Smooth muscle cell (in vitro differentiated cells): ENCODE measurements around the gene EXD3. TPM values are rescaled to one million over a fixed set of nuclear protein-coding genes. Genes with fewer than 3 reads are reported as not detected.
A peak's percentile ranks its signal among the peaks of the same experiment; 100 is the strongest.

Source experiments
- DNase-seq: peaks from one replicate; lab custom pipeline; 2025; ENCODE audit not compliant: unreplicated experiment; lab: John Stamatoyannopoulos, UW
- H2AFZ ChIP-seq: fragments of 200-600 bp; sonication (generic); 2 replicates; pipeline ENCODE4 v1.6.0; 2016; ENCODE audit warnings: antibody characterized with exemption, low read depth, mild to moderate bottlenecking
- H3F3A ChIP-seq: fragments of 200-600 bp; sonication (generic); 2 replicates; pipeline ENCODE4 v1.6.0; 2017; ENCODE audit warnings: antibody characterized with exemption, low read depth
- H3K27ac ChIP-seq: fragments of 200-600 bp; sonication (generic); 2 replicates; pipeline ENCODE4 v1.5.1; 2016; ENCODE audit warnings: low read depth, mild to moderate bottlenecking
- H3K27me3 ChIP-seq: fragments of 200-600 bp; sonication (generic); 2 replicates; pipeline ENCODE4 v1.6.1; 2016; ENCODE audit warnings: low read depth, mild to moderate bottlenecking
- H3K36me3 ChIP-seq: fragments of 200-600 bp; sonication (generic); 2 replicates; pipeline ENCODE4 v1.5.1; 2016; ENCODE audit warnings: low read depth
- H3K4me1 ChIP-seq: fragments of 200-600 bp; sonication (generic); 2 replicates; pipeline ENCODE4 v1.5.1; 2016; ENCODE audit warnings: low read depth
- H3K4me2 ChIP-seq: fragments of 200-600 bp; sonication (generic); 2 replicates; pipeline ENCODE4 v1.6.0; 2016; ENCODE audit warnings: mild to moderate bottlenecking
- H3K4me3 ChIP-seq: fragments of 200-600 bp; sonication (generic); 2 replicates; pipeline ENCODE4 v1.5.1; 2016; ENCODE audit warnings: mild to moderate bottlenecking
- H3K79me2 ChIP-seq: fragments of 200-600 bp; sonication (generic); 2 replicates; pipeline ENCODE4 v1.6.0; 2016; ENCODE audit warnings: low read depth, mild to moderate bottlenecking
- H3K9ac ChIP-seq: fragments of 200-600 bp; sonication (generic); 2 replicates; pipeline ENCODE4 v1.6.0; 2016; ENCODE audit warnings: low read depth
- H3K9me3 ChIP-seq: fragments of 200-600 bp; sonication (generic); replicated peaks from 2 replicates; pipeline ENCODE4 v1.5.1; 2016; ENCODE audit warnings: low read depth
- H4K20me1 ChIP-seq: fragments of 200-600 bp; sonication (generic); 2 replicates; pipeline ENCODE4 v1.6.0; 2016; ENCODE audit warnings: low read depth
- WGBS: methylation state at CpG from one replicate; pipeline ENCODE4 v1.1.7; 2016; ENCODE audit warnings: low lambda C conversion rate; 5-methylcytosine and 5-hydroxymethylcytosine counted together
- polyA plus RNA-seq: library from polyadenylated mRNA; unstranded; fragments of >200 nt; fragmentation: Nextera tagmentation; extraction: Ambion mirVana; gene quantifications from 2 replicates; pipeline ENCODE4 v1.2.1, GENCODE V29; 2016
- total RNA-seq: library from RNA; depleted of rRNA; stranded (reverse); fragments of >200 nt; gene quantifications from 2 replicates; pipeline ENCODE4 v1.2.3, GENCODE V29; 2014
- TF ChIP-seq, protein P1 (sequence below): fragments of 200-600 bp; sonication (generic); IDR thresholded peaks from 2 replicates; pipeline ENCODE4 v1.5.1; 2017; ENCODE audit warnings: borderline replicate concordance, mild to moderate bottlenecking, antibody characterized with exemption; ENCODE audit not compliant: insufficient read depth, poor library complexity, severe bottlenecking

The EXD3 gene
- total and polyA plus RNA-seq, 2 experiments from 2014 or later: 3.1 to 15.7 TPM

DNA sequence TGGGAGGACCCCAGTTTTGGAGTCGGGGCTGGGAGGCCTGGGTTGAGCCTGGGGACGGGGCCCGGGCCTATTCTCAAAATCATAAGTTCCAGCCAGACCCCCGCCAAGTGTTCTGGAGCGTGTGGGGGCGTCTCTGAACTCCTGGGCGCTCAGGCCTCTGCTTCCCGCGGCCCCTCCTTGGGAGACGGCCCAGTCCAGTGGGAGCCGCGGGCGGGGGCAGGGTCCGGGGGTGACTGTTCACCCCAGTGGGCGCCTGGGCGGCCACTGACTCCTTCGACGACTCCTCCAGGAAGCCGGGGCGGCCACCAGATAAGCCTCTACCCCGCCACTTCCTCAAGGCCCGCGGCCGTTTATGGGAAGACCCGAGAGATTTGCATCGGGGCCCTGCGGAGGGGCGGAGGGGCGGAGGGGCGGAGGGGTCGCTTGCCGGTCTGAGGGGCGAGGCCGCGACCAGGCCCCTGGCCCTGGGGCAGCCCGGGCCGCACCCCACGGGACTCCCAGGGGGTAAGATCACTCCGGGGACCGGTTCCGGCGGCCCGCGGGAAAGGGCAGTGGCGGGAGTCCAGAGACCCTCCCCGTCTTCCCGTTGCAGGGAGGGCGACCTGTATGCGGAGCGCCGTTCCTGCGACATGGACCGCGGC, 144.8 kb downstream of the EXD3 start:
- H3K27ac ChIP-seq: no peak overlapping the region
- peaks cover 34% of the 10 kb centered on the region for H4K20me1 ChIP-seq
- H3K36me3 ChIP-seq: no peaks in the 10 kb centered on the region
- H3K9me3 ChIP-seq: no peaks in the 10 kb centered on the region
- no peaks in the 10 kb centered on the region for H3F3A ChIP-seq
- DNase-seq: no peak
- peak overlapping the region; percentile 50 for H3K4me3 ChIP-seq
- H3K4me1 ChIP-seq: peaks cover 15% of the 10 kb centered on the region
- no peaks in the 10 kb centered on the region for H3K79me2 ChIP-seq
- TF ChIP-seq, protein P1, sequence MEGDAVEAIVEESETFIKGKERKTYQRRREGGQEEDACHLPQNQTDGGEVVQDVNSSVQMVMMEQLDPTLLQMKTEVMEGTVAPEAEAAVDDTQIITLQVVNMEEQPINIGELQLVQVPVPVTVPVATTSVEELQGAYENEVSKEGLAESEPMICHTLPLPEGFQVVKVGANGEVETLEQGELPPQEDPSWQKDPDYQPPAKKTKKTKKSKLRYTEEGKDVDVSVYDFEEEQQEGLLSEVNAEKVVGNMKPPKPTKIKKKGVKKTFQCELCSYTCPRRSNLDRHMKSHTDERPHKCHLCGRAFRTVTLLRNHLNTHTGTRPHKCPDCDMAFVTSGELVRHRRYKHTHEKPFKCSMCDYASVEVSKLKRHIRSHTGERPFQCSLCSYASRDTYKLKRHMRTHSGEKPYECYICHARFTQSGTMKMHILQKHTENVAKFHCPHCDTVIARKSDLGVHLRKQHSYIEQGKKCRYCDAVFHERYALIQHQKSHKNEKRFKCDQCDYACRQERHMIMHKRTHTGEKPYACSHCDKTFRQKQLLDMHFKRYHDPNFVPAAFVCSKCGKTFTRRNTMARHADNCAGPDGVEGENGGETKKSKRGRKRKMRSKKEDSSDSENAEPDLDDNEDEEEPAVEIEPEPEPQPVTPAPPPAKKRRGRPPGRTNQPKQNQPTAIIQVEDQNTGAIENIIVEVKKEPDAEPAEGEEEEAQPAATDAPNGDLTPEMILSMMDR: no peak
- H3K9ac ChIP-seq: no peak overlapping the region
- no peak overlapping the region for H2AFZ ChIP-seq
- H3K27me3 ChIP-seq: peaks cover 12% of the 10 kb centered on the region
- whole genome bisulfite sequencing: 57% methylated on average over 34 of the region's 54 CpGs
- H3K4me2 ChIP-seq: peak overlapping the region; percentile 88

DNA sequence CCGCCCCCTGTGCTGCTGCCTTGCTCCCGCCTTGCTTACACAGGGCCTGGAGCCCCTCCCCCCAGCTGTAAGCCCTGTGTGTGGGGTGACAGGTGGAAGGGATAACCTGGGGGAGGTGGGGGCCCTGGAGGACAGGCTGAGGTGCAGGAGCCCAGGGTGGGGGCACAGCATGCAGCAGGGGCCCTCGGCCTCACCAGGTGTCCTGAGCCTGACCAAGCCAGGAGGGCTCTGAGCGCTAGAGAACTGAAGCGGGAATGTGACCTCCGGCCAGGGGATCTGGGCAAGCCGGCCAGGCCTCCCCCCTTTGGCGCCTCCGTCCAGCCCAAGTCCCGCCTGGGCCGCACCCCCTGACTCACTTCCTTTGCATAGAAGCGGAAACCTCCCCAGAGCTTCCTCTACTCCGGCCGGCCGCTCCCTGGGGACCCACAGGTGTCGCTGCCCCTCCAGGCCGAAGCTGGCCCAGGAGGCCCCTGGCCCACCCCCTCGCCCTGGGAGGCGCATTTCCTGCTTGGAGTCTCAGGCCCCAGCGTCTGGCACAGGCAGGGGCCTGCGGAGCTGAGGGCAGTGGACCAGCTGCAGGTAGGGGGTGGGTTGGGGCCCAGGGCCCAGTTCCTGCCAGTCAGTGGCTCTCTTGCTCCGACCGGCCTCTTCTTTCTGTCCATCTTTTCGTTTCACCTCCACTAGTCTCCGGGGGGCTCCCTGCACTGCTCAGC, 145.5 kb downstream of the EXD3 start, which contains the start of gene TOR4A:
TSS of gene TOR4A (plus strand) at position 398 of the 713 bp plus-strand sequence. CDS start 964 bp downstream, outside the sequence.
- Histone ChIP-seq H3K4me2 (peak within 1 kb of the TSS; percentile 88), H3K4me1 (peaks cover 15% of the 10 kb centered on the region), H2AFZ (no peak within 1 kb of the TSS), H4K20me1 (peaks cover 39% of the 10 kb centered on the region), H3K36me3 (no peaks in the 10 kb centered on the region), H3K79me2 (no peaks in the 10 kb centered on the region), H3K9ac (no peak within 1 kb of the TSS), H3K27me3 (peaks cover 12% of the 10 kb centered on the region), H3K27ac (no peak within 1 kb of the TSS), H3F3A (no peaks in the 10 kb centered on the region), H3K9me3 (no peaks in the 10 kb centered on the region), H3K4me3 (peak within 1 kb of the TSS; percentile 50)
- TF ChIP-seq, protein P1: no peak
- 38% methylated on average over 23 of the region's 25 CpGs for WGBS
- DNase-seq: no peak

DNA sequence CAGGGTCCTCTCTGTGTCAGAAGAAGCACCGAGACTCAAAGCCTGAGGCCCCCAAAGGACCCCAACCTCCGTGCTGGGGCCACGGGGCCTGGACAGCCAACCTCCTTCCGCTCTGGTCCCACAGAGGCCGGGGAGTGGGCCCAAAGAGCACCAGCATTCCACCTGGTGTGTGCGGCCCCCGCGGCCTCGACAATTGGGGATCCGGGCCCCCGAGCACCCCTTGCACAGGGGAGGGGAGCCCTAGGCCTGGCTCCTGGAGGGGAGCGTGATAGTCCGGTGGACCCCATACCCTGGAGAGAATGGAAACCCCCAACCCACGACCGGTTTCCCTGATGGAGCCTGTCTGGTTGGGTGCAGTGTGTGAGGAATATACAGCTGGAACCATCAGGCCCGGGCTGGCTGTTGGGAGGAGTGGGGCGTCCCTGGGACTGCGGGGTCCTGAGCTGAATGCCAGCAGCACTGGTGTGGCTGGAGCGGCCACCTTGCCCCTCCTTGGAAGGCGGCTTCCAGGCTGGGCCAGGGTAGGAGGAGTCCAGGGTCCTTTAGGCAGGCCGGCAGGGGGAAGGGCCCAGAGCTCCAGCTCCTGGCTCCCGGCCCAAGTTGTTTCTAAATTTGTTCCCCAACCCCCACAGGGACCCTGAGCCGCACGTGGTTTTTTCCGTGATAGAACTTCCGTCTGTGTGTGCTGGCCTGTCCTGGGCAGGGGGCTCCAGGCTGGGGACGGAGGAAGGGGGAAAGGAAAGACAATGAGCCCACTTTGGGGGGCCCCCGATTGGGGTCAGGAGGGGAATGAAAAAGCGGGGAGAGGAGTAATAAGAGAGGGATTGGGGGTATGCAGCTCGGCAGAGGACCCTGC, 146.3 kb downstream of the EXD3 start:
- peak overlapping the region; percentile 88 for H3K4me2 ChIP-seq
- H3K9me3 ChIP-seq: no peaks in the 10 kb centered on the region
- H3K79me2 ChIP-seq: no peaks in the 10 kb centered on the region
- DNase-seq: no peak
- H4K20me1 ChIP-seq: peaks cover 40% of the 10 kb centered on the region
- no peak overlapping the region for H3K9ac ChIP-seq
- peaks cover 15% of the 10 kb centered on the region for H3K4me1 ChIP-seq
- TF ChIP-seq, protein P1: no peak
- H3K36me3 ChIP-seq: no peaks in the 10 kb centered on the region
- no peaks in the 10 kb centered on the region for H3F3A ChIP-seq
- no peak overlapping the region for H3K27ac ChIP-seq
- H3K27me3 ChIP-seq: peaks cover 12% of the 10 kb centered on the region
- H2AFZ ChIP-seq: no peak overlapping the region
- H3K4me3 ChIP-seq: peak overlapping the region; percentile 50
- 66% methylated on average over 30 of the region's 30 CpGs for WGBS
